Coronary artery (tissue), 2 donors: ENCODE results near the gene NUAK1.

Experiments used
- DNase-seq: peaks from one replicate; pipeline ENCODE4 v3.0.0-alpha.2; 2017; ENCODE audit warnings: low spot score
- H3K27ac ChIP-seq, 2 donors: fragments of 200-600 bp; sonication (generic); one replicate each; pipeline ENCODE4 v1.5.1; 2016 to 2019
- H3K4me3 ChIP-seq: fragments of 200-600 bp; sonication (generic); 2 replicates; pipeline ENCODE4 v1.5.1; 2016; ENCODE audit warnings: mild to moderate bottlenecking, moderate library complexity
- TF ChIP-seq, protein P1 (sequence below): fragments of 200-600 bp; sonication (generic); IDR thresholded peaks from one replicate; pipeline ENCODE4 v1.5.1; 2019; ENCODE audit warnings: antibody characterized with exemption

The NUAK1 gene

DNA sequence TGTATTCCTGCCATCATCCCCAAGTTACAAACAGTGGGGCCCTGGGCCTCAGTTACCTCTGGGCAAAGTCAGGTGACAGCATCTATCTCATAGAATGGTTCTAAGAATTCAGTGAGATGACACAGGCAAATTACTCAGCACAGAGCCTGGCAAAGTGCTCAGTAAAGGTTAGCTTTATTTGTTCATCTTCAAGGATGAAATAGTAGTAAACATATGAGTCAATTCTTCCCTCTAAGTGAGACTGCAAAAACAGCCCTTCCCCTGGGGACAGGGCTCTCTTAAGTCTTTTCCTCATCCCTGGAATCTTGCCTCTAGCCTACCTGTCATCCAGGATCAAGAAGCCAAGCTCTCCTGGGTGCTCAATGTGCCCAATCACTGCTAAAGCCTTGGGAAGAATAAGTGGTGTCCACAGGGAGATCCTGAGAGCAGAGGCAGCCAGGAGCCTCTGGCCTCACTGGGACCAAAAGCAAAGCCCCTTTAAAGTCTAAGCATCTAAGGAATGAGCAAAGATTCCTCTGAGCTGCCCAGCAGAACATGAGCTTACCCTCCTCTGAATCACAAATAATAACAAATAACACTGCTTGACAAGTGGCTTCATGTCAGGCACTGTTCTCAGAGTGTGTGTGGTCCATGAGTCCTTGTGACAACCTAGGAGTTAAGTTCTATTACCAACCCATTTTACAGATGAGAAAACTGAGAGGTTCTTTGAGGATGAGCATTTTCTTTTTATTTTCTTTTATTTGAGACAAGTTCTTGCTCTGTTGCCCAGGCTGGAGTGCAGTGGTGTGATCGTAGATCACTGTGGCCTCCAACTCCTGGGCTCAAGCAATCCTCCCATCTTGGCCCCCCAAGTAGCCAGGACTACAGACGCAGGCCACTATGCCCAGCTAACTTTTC, 12.1 kb downstream of the NUAK1 start:
- peak overlapping the region; percentile 84 to 97 for H3K27ac ChIP-seq
- TF ChIP-seq, protein P1, sequence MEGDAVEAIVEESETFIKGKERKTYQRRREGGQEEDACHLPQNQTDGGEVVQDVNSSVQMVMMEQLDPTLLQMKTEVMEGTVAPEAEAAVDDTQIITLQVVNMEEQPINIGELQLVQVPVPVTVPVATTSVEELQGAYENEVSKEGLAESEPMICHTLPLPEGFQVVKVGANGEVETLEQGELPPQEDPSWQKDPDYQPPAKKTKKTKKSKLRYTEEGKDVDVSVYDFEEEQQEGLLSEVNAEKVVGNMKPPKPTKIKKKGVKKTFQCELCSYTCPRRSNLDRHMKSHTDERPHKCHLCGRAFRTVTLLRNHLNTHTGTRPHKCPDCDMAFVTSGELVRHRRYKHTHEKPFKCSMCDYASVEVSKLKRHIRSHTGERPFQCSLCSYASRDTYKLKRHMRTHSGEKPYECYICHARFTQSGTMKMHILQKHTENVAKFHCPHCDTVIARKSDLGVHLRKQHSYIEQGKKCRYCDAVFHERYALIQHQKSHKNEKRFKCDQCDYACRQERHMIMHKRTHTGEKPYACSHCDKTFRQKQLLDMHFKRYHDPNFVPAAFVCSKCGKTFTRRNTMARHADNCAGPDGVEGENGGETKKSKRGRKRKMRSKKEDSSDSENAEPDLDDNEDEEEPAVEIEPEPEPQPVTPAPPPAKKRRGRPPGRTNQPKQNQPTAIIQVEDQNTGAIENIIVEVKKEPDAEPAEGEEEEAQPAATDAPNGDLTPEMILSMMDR, result no peak
- DNase-seq, result no peak
- no peak overlapping the region for H3K4me3 ChIP-seq

DNA sequence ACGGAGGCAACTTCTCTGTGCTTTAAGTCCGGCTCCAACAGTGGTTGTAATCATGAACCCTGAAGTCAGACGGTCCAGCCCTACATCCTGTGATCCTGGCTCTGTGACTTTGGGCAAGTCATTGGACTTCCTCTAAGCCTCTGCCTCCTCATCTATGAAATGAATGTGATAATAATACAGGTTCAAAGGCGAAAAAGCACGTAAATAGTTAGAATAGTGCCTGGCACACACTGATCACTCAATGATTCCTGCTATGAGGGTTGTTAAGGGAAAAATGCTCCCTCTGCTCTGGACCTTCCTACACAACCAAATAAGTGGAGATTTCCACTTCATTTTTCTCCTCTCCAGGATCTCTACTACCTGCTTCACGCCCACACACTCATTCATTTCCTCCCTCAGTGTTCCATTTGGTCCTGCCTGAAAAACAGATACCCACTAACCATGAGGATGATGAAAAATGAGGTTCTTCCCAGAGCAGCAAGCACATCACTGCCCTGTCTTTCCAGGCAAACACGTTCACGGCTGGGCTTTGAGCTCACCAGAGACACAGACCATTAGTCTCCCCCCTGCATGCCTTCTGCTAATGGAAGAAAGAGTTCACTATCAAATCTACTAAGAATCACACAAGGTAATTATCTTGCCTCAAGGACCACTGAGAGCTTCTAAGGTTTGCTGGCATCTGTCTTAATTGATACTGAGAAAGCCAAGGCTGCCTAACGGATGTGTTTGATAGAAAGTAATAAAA, 13.2 kb downstream of the NUAK1 start:
- TF ChIP-seq, protein P1, result no peak
- H3K27ac ChIP-seq, result peak overlapping the region; percentile 84 to 97
- DNase-seq, result no peak
- H3K4me3 ChIP-seq, result no peak overlapping the region

DNA sequence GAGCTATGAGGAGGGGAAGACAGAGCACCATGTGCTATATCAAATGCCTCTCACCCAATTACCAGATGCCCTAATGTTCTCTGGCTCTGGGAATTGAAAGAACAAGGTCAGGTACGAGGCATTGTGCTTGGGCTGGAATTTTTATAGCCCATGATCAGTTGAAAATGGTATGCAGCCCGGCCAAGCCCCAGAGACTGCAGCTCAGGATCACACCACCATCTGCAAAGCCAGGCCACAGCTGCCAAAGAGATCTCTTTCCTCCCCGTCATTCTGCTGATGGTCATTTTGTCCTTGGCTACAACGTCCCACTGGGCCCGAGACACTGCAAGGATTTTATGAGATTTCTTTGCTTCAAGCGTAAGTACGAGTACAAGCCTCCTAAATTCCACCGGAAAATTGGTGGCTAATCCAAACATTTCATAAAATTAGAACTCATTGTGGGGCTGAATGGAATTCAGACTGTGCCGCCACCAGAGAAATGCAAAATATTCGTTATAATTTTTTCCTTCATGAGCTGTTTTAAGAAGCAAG, 15.1 kb downstream of the NUAK1 start:
- peak overlapping the region; percentile 84 to 97 for H3K27ac ChIP-seq
- peak; percentile 87 for DNase-seq
- TF ChIP-seq, protein P1, result no peak
- no peak overlapping the region for H3K4me3 ChIP-seq

DNA sequence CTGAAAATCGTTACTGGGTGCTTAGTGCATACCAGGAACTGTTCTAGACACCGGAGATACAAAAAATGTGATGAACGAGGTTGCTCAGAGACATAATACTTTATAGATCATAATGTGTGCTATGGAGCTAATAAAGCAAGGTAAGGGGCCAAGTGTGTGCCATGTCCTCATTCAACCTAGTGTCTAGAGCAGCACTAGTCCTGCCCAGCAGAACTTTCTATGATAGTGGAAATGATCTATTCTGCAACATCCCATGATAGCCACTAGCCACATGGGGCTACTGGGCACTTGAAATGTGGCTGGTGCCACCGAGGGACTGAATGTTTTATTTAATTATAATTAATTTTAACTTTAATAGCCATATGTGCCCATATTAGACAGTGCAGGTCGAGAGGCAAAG, 15.6 kb downstream of the NUAK1 start:
- Histone ChIP-seq H3K27ac (peak overlapping the region; percentile 84 to 97), H3K4me3 (no peak overlapping the region)
- DNase-seq, result no peak
- TF ChIP-seq, protein P1, result no peak

DNA sequence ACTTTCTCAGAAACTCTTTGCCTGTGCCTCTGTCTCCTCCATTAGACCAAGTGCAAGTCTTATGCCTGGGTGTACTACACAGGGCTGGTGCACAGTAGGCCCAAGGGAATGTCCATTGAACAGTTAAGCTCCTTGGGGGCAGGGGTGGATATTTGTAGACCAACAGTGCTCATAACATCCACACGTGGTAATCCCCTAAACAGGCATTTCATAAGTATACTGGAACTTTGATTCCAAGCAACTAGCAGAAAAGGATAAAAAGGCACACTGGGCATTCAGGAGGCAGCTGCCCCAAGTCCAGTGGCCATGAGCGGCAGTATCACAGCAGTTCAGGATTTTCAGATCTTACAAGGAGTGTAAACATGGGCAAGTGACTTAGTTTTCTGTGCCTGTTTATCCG, 16.8 kb downstream of the NUAK1 start:
- DNase-seq, result no peak
- Histone ChIP-seq H3K27ac (peak overlapping the region; percentile 84 to 97), H3K4me3 (no peak overlapping the region)
- TF ChIP-seq, protein P1, result no peak

DNA sequence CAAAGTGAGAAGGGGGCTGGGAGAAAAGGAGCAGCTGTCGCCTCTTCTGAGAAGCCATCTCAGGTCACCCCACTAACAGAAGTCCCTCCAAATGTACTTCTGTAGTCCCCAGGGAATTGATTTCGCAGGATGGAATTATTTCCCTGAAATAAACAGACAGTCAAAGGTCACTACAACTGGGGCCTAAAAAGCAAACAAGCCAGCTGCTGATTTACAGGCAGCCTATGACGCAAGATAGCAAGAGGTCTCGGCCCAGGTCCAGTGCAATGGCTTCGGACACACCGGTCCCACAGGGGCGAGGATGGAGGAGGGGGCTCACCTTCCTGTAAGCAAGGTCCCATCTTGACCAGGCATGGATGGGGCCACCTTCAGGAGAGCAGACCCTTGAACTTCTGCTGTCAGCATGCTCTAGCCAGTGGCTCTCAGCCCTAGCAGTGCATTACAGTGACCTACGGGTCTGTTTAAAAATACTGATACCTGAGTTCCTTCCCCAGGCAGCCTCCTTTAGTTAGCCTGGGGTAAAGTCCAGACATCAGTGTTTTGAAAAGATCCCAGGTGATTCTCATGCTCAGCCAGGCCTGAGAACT, 18.1 kb downstream of the NUAK1 start:
- DNase-seq, result no peak
- peak overlapping the region; percentile 84 to 97 for H3K27ac ChIP-seq
- no peak overlapping the region for H3K4me3 ChIP-seq
- TF ChIP-seq, protein P1, result no peak
